ENCODE measurements around the gene RASGRF1.

The RASGRF1 gene

GRCh38 chr15:78912316-78912715 lies 178.3 kb downstream of the RASGRF1 start:
- DNase-seq (ENCODE audit: low spot score): no peak

GRCh38 chr15:78910271-78910670 lies 180.3 kb downstream of the RASGRF1 start:
- no peak for DNase-seq (ENCODE audit: low spot score)
